HT1080 (cell line): ENCODE measurements around the gene TLCD4. TPM values are rescaled to one million over a fixed set of nuclear protein-coding genes. Genes with fewer than 3 reads are reported as not detected.

ENCODE experiments used
- DNase-seq: peaks from one replicate; pipeline ENCODE4 v3.0.0-alpha.2; 2015; ENCODE audit warnings: low read depth
- total RNA-seq: library from RNA; depleted of rRNA; stranded (reverse); fragments of >200 nt; shearing (Covaris generic); gene quantifications from 2 replicates; pipeline ENCODE4 v1.2.3, GENCODE V29; 2014

TLCD4 gene
- total RNA-seq, 1 experiment from 2014 or later, result 2.0 TPM

GRCh38 chr1:95094923-95095322 lies 22.2 kb upstream of the TLCD4 start:
- no peak for DNase-seq

GRCh38 chr1:95095833-95096217 lies 21.3 kb upstream of the TLCD4 start:
- no peak for DNase-seq

- DNase-seq, result no peak
These were observed 20.8 kb upstream of the TLCD4 start for GRCh38 chr1:95096218-95096841.

GRCh38 chr1:95097426-95097825 lies 19.7 kb upstream of the TLCD4 start:
- DNase-seq, result no peak

- peak; percentile 10 for DNase-seq
These were observed 19.0 kb upstream of the TLCD4 start for GRCh38 chr1:95098196-95098595.

GRCh38 chr1:95108792-95109191 lies 8.4 kb upstream of the TLCD4 start:
- DNase-seq, result no peak

GRCh38 chr1:95111014-95111413 lies 6.1 kb upstream of the TLCD4 start:
- no peak for DNase-seq

GRCh38 chr1:95113684-95114083 lies 3.5 kb upstream of the TLCD4 start:
- DNase-seq, result no peak

- DNase-seq, result no peak
These were observed 1.4 kb upstream of the TLCD4 start for GRCh38 chr1:95115708-95116137.

GRCh38 chr1:95116580-95117206 lies 462 bp upstream of the TLCD4 start:
- peak; percentile 66 for DNase-seq

GRCh38 chr1:95118067-95118499 lies 928 bp downstream of the TLCD4 start:
- no peak for DNase-seq

GRCh38 chr1:95118710-95119109 lies 1.6 kb downstream of the TLCD4 start:
- DNase-seq, result no peak

GRCh38 chr1:95119273-95119672 lies 2.1 kb downstream of the TLCD4 start:
- DNase-seq, result no peak

GRCh38 chr1:95122151-95122697 lies 5.1 kb downstream of the TLCD4 start:
- DNase-seq, result no peak

GRCh38 chr1:95124342-95124741 lies 7.2 kb downstream of the TLCD4 start:
- no peak for DNase-seq

GRCh38 chr1:95126366-95126765 lies 9.2 kb downstream of the TLCD4 start:
- no peak for DNase-seq

GRCh38 chr1:95126846-95127245 lies 9.7 kb downstream of the TLCD4 start:
- no peak for DNase-seq

- DNase-seq, result no peak
These were observed 10.2 kb downstream of the TLCD4 start for GRCh38 chr1:95127380-95127779.

- DNase-seq, result no peak
These were observed 15.6 kb downstream of the TLCD4 start for GRCh38 chr1:95132762-95133161.

GRCh38 chr1:95133687-95134086 lies 16.5 kb downstream of the TLCD4 start:
- DNase-seq, result no peak

- no peak for DNase-seq
These were observed 21.1 kb downstream of the TLCD4 start for GRCh38 chr1:95138223-95138622.

GRCh38 chr1:95139039-95139438 lies 21.9 kb downstream of the TLCD4 start:
- DNase-seq, result no peak

- no peak for DNase-seq
These were observed 23.6 kb downstream of the TLCD4 start for GRCh38 chr1:95140791-95141190.
